BE2C (cell line): Measurements from ENCODE around the gene SLC6A8.
"Not testable (repeated sequence)": the region's sequence is repeated elsewhere in the genome, so short reads cannot be mapped to it uniquely, and the experiment has no call there.

Experiments
- DNase-seq: peaks from one replicate; pipeline ENCODE4 v3.0.0-alpha.2; 2020
- H3K27me3 ChIP-seq: fragments of 250-450 bp; sonication (Bioruptor Pico); 2 replicates; pipeline ENCODE4 v1.5.1; 2020; ENCODE audit warnings: mild to moderate bottlenecking
- H3K36me3 ChIP-seq: fragments of 250-450 bp; sonication (Bioruptor Pico); 2 replicates; pipeline ENCODE4 v1.5.1; 2020; ENCODE audit warnings: mild to moderate bottlenecking
- H3K4me1 ChIP-seq: fragments of 250-450 bp; sonication (Bioruptor Pico); 2 replicates; pipeline ENCODE4 v1.5.1; 2020
- H3K4me3 ChIP-seq: 2 replicates; pipeline ENCODE4 v1.5.1; 2011; ENCODE audit warnings: low read depth, low read length
- H3K9me3 ChIP-seq: fragments of 250-450 bp; sonication (Bioruptor Pico); 2 replicates; pipeline ENCODE4 v1.5.1; 2020
- CTCF ChIP-seq: IDR thresholded peaks from 2 replicates; pipeline ENCODE4 v1.5.1; 2012; ENCODE audit warnings: mild to moderate bottlenecking, low read depth, low read length

SLC6A8 gene

DNA sequence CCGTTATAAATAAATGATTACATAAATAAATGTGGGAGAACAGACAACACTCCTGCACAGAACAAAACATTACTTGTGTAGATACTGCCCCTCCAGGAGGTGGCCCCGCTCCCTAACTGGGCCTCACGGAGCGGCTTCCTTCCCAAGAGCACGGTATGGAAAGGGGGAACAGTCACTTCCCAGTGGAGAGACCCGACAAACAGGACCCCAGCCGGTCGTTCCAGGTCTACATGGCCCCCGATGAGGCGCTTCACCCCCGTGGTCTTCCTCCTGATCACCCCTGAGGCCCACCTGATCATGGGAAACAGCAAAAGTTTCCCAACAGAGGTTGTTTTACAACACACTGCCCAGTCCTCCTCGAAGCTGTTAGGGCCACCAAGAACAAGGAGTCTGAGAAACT is 6.6 kb upstream of the SLC6A8 start:
- TF ChIP-seq CTCF = no peak
- DNase-seq = no peak
- H3K4me1 ChIP-seq = no peaks in the 10 kb centered on the region
- no peaks in the 10 kb centered on the region for H3K9me3 ChIP-seq
- no peak overlapping the region for H3K4me3 ChIP-seq
- H3K36me3 ChIP-seq = no peaks in the 10 kb centered on the region
- H3K27me3 ChIP-seq = no peaks in the 10 kb centered on the region

- not testable (repeated sequence) for DNase-seq, H3K36me3 ChIP-seq, H3K4me1 ChIP-seq
Observed at GRCh38 chrX:153683486-153683885, 4.2 kb upstream of the SLC6A8 start.

DNA sequence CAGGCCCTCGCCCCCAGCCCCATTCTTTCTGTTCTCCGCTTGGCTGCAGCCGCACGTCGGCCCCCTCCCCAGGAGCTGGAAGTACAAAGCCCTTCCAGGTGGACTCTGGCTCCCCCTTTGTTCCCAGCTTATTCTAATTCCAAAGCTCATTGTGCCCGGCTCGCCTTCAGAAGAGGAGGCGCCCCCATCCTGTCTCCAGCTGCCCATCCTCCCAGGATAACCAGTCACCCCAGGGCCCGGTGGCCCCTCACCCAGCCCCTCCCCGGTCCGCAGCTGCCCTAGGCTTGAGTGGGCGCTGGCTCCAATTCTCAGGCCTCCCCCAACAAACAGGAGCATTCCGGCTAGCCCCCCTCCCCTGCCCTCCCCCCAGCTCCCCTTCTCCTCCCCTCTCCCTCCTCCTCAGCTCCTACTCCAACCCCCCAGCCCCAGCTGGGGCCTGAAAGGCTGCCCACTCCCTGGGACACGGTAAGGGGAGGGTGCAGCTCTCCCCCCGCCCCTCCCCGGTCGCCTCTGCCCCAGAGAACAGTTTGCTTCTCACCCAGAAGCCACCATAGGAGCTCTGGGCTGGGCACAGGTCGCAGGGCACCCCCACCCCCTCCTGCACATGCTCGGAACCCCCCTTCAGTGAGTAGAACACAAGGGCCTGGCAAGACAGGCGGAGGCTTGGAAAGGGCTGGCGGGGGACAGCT is 3.1 kb upstream of the SLC6A8 start:
- no peaks in the 10 kb centered on the region for H3K4me1 ChIP-seq
- no peaks in the 10 kb centered on the region for H3K9me3 ChIP-seq
- no peaks in the 10 kb centered on the region for H3K27me3 ChIP-seq
- TF ChIP-seq CTCF = no peak
- DNase-seq = no peak
- H3K36me3 ChIP-seq = no peaks in the 10 kb centered on the region
- H3K4me3 ChIP-seq = no peak overlapping the region

More at GRCh38 chrX:153683486-153683885, 4.2 kb upstream of the SLC6A8 start:
- not testable (repeated sequence) for H3K9me3 ChIP-seq, H3K4me3 ChIP-seq, H3K27me3 ChIP-seq

DNA sequence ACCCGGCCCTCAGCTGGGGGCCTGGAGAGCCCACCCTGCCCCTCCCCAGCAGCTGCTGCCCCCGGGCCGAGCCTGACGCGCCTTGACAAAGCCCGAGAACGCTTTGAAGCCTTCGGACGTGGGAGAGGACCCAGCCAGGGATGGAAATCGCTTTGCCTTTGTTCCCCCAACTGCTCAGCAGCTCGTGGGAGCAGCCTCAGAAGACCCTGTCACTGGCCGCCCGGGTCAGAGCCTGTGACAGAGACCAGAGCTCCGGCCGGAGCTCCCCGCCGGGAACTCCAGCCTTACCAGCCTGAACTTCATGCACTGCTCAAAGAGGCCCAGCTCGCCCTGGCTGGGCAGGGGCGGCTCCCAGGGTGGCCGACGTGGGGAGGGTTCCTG is 2.6 kb upstream of the SLC6A8 start:
- no peaks in the 10 kb centered on the region for H3K4me1 ChIP-seq
- H3K27me3 ChIP-seq = no peaks in the 10 kb centered on the region
- no peaks in the 10 kb centered on the region for H3K36me3 ChIP-seq
- no peak overlapping the region for H3K4me3 ChIP-seq
- H3K9me3 ChIP-seq = no peaks in the 10 kb centered on the region
- TF ChIP-seq CTCF = no peak
- no peak for DNase-seq

GRCh38 chrX:153685751-153686696 is 1.7 kb upstream of the SLC6A8 start:
- TF ChIP-seq CTCF = no peak
- H3K27me3 ChIP-seq = no peaks in the 10 kb centered on the region
- no peak overlapping the region for H3K4me3 ChIP-seq
- no peak for DNase-seq
- H3K36me3 ChIP-seq = no peaks in the 10 kb centered on the region
- no peaks in the 10 kb centered on the region for H3K4me1 ChIP-seq
- no peaks in the 10 kb centered on the region for H3K9me3 ChIP-seq

DNA sequence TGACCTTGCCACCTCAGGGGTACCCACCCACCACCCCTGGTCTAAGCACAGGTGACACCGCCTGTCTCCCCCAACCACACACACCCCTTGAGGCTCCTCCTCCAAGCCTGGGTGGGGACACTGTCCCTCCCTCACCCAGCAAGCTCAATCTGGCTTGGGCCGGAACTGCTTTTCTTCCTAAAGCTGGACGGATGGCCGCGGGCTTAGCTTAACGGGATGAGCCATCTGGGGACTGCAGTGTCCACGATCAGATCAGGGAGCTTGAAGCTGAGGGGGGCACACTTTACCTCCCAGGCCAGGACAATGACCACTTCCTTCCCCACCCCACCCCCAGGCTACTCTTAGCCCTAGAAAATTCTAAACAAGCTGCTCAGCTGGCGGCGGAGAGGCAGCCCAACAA is 1.0 kb upstream of the SLC6A8 start:
- DNase-seq = no peak
- 0 out of 2 replicates have a peak, but pooled peaks cover 3% of the 10 kb centered on the region for H3K36me3 ChIP-seq
- H3K9me3 ChIP-seq = no peaks in the 10 kb centered on the region
- H3K27me3 ChIP-seq = no peaks in the 10 kb centered on the region
- no peak overlapping the region for H3K4me3 ChIP-seq
- no peaks in the 10 kb centered on the region for H3K4me1 ChIP-seq
- no peak for TF ChIP-seq CTCF
